ENCODE measurements around the gene ALG10. TPM values are rescaled to one million over a fixed set of nuclear protein-coding genes. Genes with fewer than 3 reads are reported as not detected.
"Not testable (repeated sequence)": the region's sequence is repeated elsewhere in the genome, so short reads cannot be mapped to it uniquely, and the experiment has no call there.

ALG10 gene, protein sequence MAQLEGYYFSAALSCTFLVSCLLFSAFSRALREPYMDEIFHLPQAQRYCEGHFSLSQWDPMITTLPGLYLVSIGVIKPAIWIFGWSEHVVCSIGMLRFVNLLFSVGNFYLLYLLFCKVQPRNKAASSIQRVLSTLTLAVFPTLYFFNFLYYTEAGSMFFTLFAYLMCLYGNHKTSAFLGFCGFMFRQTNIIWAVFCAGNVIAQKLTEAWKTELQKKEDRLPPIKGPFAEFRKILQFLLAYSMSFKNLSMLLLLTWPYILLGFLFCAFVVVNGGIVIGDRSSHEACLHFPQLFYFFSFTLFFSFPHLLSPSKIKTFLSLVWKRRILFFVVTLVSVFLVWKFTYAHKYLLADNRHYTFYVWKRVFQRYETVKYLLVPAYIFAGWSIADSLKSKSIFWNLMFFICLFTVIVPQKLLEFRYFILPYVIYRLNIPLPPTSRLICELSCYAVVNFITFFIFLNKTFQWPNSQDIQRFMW
- total RNA-seq (2014; rRNA removed; shearing (Covaris generic)): 12.4 and 14.5 TPM in 2 replicates

DNA sequence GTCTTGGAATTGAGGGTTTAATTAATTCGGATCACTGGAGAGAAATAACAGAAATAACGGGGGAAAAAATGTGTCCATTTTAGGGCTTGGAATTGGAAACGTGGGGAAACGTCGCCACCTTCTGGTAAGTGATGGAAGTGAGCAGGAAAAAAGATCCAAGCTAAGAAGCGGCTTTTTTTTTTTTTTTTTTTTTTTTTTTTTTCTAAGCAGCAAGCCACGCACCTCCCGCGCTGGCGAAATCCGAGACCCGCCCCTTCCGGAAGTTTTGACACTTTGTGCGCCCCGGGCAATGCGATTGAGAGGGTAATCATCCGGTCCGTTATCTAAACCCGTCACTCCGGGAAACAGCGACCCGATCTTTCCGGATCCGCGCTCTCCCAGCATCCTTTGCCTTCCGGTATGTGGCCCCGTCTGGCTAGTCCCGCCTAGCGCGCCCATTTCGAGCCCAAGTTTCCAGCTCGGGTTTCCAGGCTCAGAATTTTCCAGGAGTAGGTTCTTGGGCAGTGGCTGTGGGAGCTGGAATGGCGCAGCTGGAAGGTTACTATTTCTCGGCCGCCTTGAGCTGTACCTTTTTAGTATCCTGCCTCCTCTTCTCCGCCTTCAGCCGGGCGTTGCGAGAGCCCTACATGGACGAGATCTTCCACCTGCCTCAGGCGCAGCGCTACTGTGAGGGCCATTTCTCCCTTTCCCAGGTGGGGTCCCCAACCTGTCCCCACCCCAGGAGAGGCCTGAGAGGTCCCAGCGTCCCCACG lies at the start of gene ALG10:
TSS of gene ALG10 (plus strand) at position 418 of the 752 bp plus-strand sequence. CDS start at position 522, 104 bp downstream.
- peak; percentile 96 for DNase-seq (ENCODE audit: low read depth)

DNA sequence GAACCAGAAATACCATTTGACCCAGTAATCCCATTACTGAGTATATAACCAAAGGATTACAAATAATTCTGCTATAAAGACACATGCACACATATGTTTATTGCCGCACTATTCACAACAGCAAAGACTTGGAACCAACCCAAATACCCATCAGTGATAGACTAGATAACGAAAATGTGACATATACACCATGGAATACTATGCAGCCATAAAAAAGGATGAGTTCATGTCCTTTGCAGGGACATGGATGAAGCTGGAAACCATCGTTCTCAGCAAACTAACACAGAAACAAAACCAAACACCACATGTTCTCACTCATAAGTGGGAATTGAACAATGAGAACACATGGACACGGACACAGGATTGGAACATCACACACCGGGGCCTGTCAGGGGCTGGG lies 49.4 kb upstream of the ALG10 start:
- not testable (repeated sequence) for DNase-seq (ENCODE audit: low read depth)

DNA sequence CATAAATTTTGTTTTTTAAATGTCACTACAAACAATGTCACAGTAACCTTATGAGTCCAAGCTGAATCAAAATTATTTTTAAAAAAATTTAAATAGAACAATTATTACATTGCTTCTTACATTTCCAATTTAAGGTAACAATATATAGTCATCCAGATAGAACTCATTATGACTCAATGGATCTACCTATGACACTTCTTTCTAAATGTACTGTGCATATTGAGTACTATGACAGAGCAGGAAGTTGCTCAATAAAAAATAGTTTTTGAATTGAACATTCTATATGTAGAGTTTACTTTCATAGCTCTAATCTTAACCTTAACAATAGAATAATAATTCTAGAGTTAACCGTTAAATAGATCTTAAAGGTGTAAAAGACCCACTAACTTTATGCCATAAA lies 44.4 kb upstream of the ALG10 start:
- no peak for DNase-seq (ENCODE audit: low read depth)

DNA sequence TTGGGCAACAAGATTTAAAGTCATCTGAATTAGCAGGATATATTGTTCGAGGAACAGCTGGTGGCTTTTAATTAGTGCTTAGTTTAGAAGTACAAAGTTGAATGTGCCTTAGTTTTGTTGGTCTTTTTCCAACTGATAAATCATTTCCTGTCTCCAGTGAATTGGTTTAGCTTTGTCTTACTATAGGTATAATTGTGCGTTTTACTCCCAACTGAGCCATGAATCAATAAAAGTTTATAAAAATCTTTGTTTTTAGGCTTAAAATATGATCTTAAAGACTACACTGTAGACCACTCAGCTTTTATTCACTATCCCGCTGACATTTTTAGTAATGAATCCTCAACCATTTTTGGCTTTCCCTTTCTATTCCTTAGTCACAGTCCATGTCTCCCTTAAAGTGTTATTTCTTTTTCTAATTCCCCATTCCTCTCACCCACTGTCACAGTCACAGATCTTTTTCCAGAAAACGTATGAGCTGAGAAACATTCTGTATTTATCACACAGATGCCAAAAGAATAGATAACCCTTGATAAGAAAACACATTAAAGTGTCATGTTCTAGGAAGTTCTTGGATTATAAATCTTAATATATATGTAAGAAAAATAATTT lies 34.0 kb upstream of the ALG10 start:
- peak; percentile 20 for DNase-seq (ENCODE audit: low read depth)

DNA sequence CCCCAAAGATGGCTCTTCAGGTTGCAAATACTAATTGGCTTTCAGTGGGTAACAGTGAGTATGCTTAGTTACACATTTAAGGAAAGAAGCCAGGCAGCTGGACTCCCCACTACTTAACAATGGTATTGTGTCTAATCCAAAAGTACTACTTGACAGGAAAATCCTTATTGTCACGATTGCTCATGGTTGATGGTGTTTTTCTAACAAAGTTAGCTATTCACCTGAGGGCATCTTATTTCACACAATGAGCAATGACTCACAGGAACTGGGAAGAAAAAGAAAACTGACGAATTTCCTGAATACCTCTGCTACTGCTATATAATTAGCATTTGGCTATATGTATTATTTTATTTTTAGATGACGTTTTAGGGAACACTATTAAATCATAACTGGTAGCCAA lies 33.4 kb upstream of the ALG10 start:
- peak; percentile 74 for DNase-seq (ENCODE audit: low read depth)

DNA sequence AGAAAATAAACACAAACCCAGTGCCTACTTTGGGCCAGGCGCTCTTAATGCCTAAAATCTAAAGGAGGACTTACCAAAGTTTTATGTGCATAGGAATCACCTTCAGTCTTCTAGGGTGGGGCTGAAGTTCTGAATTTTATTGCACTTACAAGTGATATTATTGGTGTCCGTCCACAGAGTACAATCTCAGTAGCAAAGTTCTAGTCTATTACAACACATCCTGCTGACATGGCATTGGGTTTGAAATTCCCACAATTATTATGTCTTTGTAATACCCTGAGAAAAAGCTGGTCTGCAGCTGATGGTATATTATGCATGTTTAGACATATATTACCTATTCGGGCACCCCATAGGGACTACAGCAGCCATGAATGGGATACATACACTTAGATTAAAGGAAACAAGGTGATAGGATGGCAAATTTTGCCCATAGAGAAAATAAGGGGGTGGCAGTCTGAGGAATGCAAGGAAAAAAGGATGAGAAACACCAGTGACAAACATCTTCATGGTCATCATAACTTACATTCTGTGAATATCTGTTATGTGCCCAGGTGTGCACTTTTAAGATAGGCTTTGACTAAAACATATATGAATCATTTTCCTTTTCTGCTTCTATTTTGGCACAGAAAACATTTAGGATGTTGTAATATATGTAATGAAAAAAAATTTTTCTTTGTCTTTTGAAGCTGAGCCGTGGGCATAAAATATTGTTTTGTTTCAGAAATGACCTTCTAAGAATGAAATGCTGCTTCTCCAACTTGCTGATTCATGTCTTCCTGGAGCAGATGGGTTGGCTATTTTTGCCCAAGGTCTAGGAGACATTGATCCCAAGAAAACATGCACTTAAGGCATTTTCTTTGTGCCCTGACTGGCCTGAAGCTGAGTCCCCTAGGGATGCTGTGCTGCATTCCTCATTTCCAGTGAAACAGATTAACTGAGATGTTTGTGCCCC lies 27.2 kb upstream of the ALG10 start:
- DNase-seq (ENCODE audit: low read depth): no peak

DNA sequence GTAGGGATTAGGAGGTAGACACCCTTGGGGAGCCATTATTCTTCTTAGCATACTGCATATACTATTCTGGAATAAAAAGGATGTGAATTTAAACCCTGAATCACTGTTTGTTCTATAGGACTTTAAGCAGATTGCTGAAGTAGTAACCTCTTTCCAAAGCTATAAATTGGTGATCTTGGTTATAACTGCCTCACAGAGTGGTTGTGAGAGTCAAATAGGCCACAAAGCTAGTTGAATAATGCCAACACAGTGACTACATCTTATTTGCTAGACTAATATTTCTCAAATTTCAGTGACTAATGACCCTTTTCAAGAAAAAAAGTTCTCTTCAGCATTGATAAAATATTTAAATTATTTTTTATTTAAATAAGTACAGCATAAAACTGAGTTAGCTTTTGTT lies 13.5 kb upstream of the ALG10 start:
- not testable (repeated sequence) for DNase-seq (ENCODE audit: low read depth)

DNA sequence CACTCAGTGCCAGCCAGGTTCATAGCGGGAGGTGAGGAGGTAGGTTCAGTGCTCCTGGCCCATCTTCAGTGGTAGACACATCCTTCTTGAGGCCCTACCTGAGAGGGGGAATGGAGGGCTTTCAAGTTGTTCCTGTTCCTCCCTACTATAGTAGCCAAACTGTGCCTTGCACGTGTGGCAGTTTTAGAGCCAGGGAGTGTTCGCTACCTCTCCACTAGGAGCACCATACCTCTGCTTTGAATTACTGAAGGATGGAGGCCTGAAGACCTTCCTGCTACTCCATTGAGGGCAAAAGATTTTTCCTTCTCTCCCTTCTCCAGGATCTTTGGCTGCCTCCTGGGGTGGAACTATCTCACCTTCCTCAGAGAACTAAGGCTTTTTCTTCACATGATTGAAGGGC lies 5.9 kb upstream of the ALG10 start:
- no peak for DNase-seq (ENCODE audit: low read depth)

DNA sequence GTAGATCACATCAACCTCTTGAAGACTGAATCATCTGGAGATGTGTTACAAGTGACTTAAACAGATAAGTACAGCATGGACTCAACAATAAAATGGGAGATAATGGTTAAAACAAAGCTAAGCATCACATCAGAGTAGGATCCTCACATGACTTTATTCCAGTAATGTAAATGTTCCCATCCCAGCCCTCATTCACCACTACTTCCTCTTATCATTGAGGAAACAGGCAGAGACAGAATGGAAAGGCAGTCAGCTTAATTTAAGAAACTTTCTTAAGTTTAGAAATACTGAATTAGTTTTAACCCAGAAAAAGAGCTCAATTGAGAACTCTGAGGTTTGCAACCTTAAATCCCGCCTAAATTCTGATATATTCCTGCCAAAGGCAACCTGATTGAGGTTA lies 1.2 kb upstream of the ALG10 start:
- no peak for DNase-seq (ENCODE audit: low read depth)

DNA sequence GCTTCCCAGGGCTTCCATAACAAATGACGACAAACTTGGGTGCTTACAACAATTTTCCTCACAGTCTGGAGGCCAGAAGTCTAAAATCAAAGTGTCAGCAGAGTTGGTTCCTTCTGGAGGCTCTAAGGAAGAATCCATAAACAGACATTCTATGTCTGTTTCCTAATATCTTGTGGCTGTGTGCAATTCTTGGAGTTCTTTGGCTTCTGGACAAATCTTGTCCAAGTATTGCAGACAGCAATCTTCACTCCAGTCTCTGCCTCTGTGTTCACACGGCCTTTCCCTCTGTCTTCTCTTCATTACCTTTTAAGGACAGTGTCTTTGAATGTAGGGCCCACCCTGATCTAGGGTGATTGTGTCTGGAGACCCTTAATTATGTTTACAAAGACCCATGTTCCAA lies 5.4 kb downstream of the ALG10 start:
- not testable (repeated sequence) for DNase-seq (ENCODE audit: low read depth)

DNA sequence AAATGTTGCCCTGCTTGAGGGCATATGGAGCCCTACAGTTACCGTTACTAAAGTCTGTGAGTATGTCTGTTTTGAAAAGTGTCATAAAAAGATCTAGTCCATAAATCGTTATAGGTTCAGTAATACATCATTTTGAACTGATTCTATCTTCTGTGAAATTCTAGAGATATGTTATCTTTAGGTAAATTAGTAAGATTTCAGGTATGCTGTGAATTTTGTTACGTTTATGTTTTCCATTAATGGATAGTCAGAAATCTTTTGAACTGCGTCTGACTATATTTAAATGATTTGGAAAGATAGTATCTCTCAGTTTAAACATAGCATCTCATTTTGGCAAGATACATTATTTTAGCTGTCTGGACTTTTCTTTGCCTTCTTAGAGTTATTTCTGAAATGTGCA lies 8.3 kb downstream of the ALG10 start:
- DNase-seq (ENCODE audit: low read depth): no peak

DNA sequence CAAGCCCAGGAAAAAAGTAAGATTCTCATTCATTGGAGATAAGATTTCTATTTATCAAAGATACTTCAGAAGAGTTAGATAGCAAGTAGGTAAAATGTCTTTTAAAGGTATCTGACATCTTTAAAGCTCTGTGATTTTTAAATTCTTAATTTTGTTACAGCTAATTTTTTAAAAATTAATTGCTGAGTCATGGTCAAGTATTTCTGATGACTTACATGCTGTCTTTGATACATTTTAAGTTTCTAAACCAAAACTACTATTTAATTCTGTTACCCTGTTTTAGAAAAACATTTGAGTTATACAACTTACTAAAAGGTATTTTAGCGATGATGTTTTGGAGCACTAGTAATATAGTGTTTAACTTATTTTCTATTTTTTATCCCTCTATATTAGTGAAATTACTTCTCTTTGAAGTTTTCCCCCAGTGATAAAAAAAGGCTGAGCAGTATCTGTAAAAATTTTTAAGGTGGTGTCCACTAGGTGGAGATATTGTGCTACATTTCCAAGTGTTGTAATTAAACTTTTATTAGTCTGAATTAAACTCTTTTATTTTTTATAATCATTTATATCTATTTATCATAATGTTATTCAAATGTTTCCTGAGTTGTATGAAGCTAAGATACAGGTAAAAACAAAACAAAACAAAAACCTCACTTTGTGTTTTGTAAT lies 11.5 kb downstream of the ALG10 start:
- DNase-seq (ENCODE audit: low read depth): peak; percentile 10

DNA sequence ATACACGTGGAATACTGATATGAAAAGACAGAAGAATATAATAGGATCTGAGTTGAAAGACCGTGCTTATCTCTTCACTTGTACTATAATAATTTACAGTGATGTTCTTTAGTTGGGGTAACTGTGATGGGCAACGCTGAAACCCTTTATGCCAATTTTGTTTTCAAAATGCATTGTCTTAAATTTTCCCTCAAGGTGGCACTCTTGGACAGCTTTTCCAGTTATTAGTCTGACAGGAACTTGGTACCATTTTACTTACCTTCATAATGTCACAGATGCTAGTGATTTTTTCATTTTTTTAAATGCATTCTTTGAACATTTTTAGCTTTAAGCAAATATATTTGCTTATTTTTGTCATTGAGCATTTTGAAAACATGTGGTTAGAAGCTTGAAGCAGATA lies 16.1 kb downstream of the ALG10 start:
- DNase-seq (ENCODE audit: low read depth): peak; percentile 7

DNA sequence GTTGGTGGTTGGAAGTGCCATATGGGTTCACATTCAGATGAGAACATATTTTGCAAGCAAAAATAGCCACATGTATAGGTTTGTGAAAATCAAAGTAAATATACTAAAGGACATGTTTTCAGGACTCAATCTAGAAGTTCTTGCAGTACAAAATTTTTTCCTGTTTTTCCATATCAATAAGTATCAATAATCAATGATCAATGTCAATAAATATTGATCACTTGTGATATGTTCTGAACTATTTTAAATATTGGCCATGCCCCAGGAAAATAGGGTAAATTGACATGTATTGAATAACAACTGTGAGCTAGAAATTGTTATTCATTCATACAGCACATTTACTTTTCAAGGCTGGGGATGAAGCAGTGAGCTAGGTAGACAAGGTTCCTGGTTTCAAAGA lies 24.3 kb downstream of the ALG10 start:
- DNase-seq (ENCODE audit: low read depth): no peak

DNA sequence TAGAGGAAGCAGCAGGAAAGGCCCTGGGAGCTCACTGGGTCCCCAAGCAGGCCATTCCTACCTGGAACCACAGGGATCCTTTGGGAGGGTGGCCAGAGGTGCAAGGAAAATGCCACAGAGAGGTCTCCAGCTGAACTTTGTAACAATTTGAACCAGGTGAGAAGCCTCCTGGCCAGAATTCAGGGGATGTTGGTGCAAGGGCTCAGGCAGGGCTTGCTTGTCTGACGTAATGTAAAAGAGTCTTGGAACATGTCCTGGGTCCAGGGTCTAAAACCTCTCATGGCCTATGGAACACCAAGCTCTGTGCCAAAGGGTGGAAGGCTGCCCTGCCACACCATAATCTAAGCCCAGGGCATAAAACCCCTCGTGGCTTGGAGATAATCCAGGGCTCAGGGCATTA lies 25.6 kb downstream of the ALG10 start:
- not testable (repeated sequence) for DNase-seq (ENCODE audit: low read depth)

DNA sequence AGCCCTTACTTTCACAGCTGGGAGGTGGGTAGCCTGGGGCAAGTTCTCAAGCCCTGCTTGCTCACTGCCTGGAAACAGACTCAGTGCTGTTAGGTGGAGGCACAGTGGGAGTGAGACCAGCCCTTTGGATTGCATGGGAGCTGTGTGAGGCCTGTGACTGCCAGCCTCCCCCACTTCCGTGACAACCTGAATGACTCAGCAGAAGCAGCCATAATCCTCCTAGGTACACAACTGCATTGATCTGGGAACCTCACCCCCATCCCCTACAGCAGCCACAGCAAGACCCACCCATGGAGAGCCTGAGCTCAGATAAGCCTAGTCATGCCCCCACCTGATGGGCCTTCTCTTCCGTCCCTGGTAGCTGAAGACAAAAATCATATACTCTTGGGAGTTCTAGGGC lies 26.4 kb downstream of the ALG10 start:
- peak; percentile 1 for DNase-seq (ENCODE audit: low read depth)

DNA sequence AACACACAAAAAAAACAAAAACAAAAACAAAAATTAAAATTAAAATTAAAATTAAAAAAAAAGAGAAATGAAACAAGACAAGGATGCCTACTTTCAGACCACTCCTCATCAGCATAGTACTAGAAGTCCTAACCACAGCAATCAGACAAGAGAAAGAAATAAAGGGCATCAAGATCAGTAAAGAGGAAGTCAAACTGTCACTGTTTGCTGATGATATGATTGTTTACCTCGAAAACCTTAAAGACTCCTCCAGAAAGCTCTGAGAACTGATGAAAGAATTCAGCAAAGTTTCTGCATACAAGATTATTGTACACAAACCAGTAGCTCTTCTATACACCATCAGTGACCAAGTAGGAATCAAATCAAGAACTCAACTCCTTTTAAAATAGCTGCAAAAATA lies 29.2 kb downstream of the ALG10 start:
- DNase-seq (ENCODE audit: low read depth): no peak

DNA sequence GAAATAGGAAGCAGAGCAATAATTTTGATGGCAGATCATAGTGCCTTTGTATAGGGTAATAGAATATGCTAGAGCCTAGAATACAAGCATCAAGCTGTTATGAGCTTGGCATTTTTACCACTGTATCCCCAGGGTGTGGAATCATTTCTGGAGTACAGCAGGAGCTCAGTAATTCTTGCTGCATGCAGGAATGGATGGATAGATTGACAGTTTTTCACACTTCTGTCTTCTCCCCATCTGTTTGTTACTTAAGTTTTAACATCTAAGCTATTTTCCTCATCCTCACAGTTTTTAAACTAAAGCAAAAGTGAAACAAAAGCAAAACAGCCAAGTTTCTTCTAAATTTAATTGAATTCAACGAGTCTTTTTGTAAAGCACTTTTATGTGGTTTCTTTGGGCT lies 32.6 kb downstream of the ALG10 start:
- no peak for DNase-seq (ENCODE audit: low read depth)
